ES-I3 (cell line): ENCODE results near the gene DIP2C.
"Not testable (repeated sequence)": the region's sequence is repeated elsewhere in the genome, so short reads cannot be mapped to it uniquely, and the experiment has no call there.

Experiments
- H3K36me3 ChIP-seq: 2 replicates; pipeline ENCODE4 v1.6.1; 2013; ENCODE audit warnings: mild to moderate bottlenecking, low read length, control low read depth, moderate library complexity; ENCODE audit not compliant: insufficient read depth
- H3K4me1 ChIP-seq: 2 replicates; pipeline ENCODE4 v1.6.1; 2013; ENCODE audit warnings: mild to moderate bottlenecking, control low read depth, low read length; ENCODE audit not compliant: insufficient read depth
- H3K9ac ChIP-seq: 2 replicates; pipeline ENCODE4 v1.6.1; 2013; ENCODE audit warnings: low read depth, mild to moderate bottlenecking, low read length, moderate library complexity
- H3K9me3 ChIP-seq: 2 replicates; pipeline ENCODE4 v1.6.1; 2013; ENCODE audit warnings: mild to moderate bottlenecking, low read length, moderate library complexity; ENCODE audit not compliant: control insufficient read depth, insufficient read depth

Gene DIP2C

DNA sequence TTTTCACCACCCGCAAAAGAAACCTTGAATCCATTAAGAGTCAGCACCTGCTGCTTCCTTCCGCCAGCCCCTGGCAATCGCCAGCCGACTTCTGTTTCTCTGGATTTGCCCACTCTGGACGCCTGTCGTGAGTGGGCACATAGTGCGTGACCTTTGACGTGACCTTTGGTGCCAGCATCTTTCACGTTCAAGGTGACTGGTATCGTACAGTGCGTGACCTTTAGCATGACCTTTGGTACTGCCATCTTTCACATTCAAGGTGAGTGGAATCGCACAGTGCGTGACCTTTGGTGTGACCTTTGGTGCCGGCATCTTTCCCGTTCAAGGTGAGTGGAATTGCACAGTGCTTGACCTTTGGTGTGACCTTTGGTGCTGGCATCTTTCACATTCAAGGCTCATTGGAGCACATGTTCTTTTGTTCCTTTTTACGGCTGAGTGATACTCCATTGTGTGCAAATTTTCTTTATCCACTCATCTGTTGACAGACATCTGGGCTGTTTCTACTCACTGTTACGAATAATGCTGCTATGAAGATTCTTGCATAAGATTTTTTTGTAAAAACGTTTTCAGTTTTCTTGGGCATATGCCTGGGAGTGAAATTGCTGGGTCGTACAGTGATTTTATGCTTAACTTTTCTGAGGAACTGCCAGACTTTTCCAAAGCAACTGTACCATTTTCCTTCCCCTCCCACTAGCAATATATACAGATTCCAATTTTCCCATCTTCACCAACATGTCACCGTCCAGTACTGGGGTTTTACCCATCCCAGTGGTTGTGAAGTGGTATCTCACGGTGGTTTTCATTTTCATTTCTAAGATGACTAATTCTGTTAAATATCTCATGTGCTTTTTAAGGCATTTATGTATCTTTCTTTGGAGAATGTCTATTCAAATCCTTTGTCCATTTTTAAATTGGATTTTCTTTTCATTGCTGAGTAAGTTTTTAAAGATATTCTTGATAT lies 145.3 kb downstream of the DIP2C start:
- Histone ChIP-seq H3K9me3 (no peaks in the 10 kb centered on the region), H3K9ac (no peak overlapping the region), H3K36me3 (no peaks in the 10 kb centered on the region; the same call in 1 of the 2 replicates), H3K4me1 (peaks cover 13% of the 10 kb centered on the region; the same call in 1 of the 2 replicates)

DNA sequence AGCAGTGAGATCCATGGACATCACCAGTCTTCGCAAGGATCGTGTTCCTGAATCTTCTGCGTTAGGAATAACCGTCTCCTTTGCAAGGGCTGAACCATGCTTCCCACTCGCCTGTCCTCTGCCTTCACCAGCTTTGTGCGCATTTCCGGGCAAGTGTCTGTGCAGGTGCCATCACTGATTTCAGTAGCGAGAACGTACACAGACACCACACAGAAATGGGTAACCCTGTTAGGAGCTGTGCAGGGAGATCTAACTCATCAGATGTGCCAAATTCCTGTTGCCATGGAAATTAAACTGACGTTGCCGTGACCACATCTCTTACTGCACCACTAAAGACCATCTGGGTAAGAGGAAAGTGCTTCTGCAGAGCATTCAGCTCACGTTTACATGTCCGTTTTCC lies 146.3 kb downstream of the DIP2C start:
- Histone ChIP-seq H3K9me3 (no peaks in the 10 kb centered on the region), H3K36me3 (no peaks in the 10 kb centered on the region; the same call in 1 of the 2 replicates), H3K4me1 (peaks cover 13% of the 10 kb centered on the region; the same call in 1 of the 2 replicates), H3K9ac (no peak overlapping the region)

DNA sequence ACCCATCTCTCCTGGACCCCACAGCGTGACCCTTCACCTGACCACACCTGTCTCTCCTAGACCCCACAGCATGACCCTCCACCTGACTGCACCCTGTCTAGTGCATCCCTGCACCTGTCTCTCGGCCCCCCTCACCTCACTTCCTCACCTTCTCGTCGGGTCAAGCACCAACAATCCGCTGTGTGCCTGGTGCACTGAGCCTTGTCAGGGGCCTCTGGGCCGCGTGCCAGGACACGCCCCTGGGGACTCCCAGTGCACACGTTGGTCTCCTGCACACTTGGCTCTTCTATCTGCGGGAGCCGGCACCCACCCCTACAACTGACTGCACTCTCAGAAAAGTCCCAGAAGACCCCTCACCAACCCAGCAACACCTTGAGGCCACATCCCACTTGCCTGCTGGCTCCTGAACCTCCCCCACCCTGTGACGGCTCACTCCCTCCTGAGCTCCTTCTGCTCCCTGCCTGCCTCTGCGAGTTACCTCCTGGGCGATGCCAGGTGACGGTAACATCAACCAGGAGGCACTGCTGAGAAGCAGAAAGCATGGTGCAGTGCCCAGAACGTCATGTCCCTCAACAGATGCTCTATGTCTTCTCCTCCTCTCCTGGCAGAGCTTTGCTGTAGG lies 147.6 kb downstream of the DIP2C start:
- Histone ChIP-seq H3K9ac (no peak overlapping the region), H3K4me1 (peaks cover 2% of the 10 kb centered on the region; the same call in 1 of the 2 replicates), H3K36me3 (no peaks in the 10 kb centered on the region; the same call in 1 of the 2 replicates), H3K9me3 (no peaks in the 10 kb centered on the region)

DNA sequence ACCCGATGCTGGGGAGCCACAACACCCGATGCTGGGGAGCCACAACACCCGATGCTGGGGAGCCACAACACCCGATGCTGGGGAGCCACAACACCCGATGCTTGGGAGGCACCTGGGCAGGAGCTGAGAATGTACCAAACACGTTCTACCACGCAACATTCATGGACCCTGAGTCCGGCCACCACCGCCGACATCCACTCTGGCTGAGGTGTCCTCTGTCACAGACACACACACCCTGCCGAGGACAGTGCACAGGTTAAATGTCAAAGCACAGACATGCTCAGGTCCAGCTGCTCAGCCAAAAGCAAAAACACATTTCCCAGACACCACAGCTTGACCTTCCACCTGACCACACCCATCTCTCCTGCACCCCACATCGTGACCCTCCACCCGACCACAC lies 148.4 kb downstream of the DIP2C start:
- Histone ChIP-seq H3K9ac (no peak overlapping the region), H3K4me1 (no peaks in the 10 kb centered on the region), H3K36me3 (no peaks in the 10 kb centered on the region), H3K9me3 (no peaks in the 10 kb centered on the region)

DNA sequence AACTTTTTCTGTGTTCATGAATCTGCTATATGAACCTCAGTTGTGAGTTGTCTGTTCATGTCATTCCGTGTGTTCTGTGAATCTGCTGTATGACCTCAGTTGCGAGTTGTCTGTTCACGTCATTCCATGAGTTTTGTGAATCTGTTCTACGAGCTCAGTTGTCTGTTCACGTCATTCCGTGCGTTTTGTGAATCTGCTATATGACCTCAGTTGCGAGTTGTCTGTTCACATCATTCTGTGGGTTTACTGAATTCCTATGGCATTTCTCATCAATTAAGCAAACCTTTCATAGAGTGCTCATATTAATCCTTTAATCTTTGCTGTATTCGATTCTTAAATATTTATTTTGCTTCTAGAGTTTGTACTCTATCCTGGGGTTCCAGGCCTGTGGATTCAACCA lies 150.6 kb downstream of the DIP2C start:
- Histone ChIP-seq H3K36me3 (no peaks in the 10 kb centered on the region), H3K9ac (no peak overlapping the region), H3K4me1 (no peaks in the 10 kb centered on the region), H3K9me3 (no peaks in the 10 kb centered on the region)

DNA sequence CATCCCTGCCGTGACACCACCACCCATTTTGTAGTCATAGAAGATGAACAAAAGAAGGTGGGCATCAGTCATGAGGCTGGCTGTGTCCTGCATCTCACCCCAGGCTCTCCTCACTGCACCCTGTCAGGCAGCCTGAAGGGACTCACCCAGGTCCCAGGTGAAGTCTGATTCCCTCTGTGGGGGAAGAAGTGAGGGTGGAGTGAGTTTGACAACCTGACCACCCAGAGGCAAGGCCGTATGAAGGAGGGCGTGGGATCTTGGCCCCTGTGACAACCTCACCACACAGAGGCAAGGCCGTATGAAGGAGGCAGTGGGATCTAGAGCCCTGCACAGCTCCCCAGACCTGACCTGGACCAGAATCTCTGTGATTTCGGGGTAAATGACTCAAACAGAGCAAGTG lies 152.5 kb downstream of the DIP2C start:
- Histone ChIP-seq H3K36me3 (no peaks in the 10 kb centered on the region), H3K9me3 (no peaks in the 10 kb centered on the region), H3K4me1 (no peaks in the 10 kb centered on the region), H3K9ac (no peak overlapping the region)

DNA sequence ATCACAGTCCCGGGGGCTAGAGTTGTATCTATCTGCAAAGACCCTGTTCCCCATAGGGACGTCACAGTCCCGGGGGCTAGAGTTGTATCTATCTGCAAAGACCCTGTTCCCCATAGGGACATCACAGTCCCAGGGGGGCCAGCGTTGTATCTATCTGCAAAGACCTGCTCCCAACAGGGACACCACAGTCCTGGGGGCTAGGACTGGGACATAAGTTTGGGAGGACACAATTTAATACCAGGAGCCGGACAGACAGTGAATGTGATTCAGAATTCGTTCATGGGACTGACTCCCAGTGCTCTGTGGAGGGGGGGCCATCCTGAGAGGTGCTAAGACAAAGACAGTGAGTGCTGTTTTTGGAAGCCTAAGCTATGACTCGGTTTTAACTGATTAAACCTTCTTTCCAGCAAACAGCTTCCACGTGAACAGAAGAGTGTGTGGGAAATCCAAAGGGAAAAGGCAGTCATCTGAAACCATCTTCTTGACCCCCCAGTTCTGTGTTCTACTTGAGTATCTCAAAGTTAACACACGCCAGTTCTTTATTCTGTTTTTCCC lies 153.0 kb downstream of the DIP2C start:
- H3K36me3 ChIP-seq = no peaks in the 10 kb centered on the region
- no peaks in the 10 kb centered on the region for H3K9me3 ChIP-seq
- H3K4me1 ChIP-seq = no peaks in the 10 kb centered on the region
- H3K9ac ChIP-seq = no peak overlapping the region

DNA sequence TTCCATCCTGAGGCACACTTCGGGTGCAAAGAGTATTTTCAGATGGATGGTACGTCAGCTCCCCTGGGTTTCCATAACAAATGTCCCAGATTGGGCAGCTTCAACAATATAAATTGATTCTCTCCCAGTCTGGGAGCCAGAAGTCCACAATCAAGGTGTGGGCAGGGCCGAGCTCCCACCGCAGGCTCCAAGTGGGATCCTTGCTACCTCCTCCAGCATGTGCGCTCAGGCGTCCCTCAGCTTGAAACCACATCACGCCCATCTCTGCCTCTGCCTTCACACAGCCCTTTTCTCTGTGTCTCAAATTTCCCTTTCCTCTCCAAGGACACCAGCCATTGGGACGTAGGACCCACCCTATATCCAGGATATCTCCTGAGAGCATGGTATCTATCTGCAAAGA lies 153.5 kb downstream of the DIP2C start:
- Histone ChIP-seq H3K4me1 (no peaks in the 10 kb centered on the region), H3K36me3 (no peaks in the 10 kb centered on the region), H3K9me3 (no peaks in the 10 kb centered on the region), H3K9ac (no peak overlapping the region)

DNA sequence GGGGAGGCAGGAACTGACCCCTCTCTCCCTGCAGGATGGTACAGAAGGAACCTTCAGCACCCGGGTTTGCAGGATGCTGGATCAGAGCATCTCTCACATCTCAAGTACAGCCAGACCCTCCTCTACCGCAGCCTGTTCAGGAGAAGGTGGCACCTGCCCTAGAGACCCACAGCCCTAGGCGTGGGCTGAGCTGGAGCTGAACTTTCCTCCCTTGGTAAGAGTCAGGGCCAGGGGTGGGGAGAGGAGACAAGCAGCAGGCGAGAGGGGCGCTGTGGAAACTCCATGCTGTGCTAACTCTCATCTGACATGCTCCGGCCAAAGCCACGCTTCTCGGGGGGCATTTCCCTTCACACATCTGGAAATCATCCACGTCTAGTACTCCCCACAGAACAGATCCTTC lies 154.4 kb downstream of the DIP2C start:
- H3K9ac ChIP-seq = no peak overlapping the region
- H3K4me1 ChIP-seq = no peaks in the 10 kb centered on the region
- H3K9me3 ChIP-seq = no peaks in the 10 kb centered on the region
- no peaks in the 10 kb centered on the region for H3K36me3 ChIP-seq

DNA sequence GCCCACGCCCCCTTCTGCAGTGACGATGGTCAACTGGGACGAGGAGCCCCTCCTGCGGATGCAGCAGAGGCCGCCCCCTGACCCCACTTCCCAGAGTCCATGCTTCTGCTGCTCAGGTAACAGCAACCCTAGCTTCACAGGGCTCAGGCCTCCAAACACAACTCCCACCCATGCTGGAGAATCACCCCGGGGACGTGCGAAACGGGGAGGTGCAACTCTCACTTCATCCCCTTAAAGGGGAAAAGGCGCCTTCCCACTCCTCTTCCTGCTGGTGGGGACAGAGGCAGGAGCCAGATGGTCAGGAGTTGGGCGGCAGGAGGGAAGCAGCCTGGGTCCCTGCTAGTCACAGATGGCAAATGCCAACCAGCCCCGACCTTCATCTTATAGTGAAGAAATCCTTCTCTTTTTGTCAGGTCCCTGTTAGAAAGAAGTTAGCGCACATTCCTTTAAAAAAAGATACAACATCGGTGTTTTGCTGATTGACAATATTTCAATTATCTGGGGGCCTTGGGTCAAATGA lies 155.4 kb downstream of the DIP2C start:
- H3K9me3 ChIP-seq = no peaks in the 10 kb centered on the region
- no peaks in the 10 kb centered on the region for H3K36me3 ChIP-seq
- H3K4me1 ChIP-seq = no peaks in the 10 kb centered on the region
- H3K9ac ChIP-seq = no peak overlapping the region

DNA sequence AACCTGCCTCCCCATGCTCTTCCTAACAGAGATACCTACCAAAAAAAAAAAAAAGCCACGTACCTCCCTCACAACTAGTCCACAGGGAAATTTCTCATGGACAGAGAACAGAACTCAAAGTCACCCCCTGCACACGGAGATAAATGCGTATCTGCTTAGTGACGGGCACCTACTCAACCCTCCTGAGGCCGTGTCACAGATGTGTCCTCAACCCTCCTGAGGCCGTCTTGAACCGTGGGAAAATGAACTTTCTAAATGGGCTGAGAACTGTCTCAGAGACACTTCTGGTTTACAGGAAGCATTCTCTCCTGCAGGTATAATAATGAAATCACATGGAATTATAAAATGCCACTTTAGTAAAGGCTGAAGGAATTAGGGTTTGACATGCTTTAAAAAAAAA lies 155.9 kb downstream of the DIP2C start:
- Histone ChIP-seq H3K4me1 (no peaks in the 10 kb centered on the region), H3K9ac (no peak overlapping the region), H3K36me3 (no peaks in the 10 kb centered on the region), H3K9me3 (no peaks in the 10 kb centered on the region)

DNA sequence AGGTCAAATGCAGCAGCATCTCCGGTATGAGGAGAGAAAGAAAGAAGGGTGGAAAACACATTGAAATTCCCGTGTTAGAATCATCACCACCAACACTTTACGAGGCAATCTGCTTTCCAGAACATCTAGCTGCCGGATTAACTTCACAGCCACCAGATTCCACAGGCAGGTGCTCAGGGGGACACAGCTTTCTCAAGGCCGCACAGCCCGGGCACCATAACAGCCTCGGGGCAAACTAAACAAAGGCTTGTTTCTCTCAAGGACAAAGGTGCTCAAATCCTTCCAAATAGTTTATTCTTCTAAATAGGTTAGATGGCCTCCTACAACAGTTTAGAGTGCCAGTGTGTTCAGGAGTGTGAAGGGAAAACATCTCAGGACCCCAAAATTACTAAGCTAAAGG lies 156.3 kb downstream of the DIP2C start:
- no peaks in the 10 kb centered on the region for H3K9me3 ChIP-seq
- no peaks in the 10 kb centered on the region for H3K36me3 ChIP-seq
- H3K4me1 ChIP-seq = no peaks in the 10 kb centered on the region
- H3K9ac ChIP-seq = no peak overlapping the region

DNA sequence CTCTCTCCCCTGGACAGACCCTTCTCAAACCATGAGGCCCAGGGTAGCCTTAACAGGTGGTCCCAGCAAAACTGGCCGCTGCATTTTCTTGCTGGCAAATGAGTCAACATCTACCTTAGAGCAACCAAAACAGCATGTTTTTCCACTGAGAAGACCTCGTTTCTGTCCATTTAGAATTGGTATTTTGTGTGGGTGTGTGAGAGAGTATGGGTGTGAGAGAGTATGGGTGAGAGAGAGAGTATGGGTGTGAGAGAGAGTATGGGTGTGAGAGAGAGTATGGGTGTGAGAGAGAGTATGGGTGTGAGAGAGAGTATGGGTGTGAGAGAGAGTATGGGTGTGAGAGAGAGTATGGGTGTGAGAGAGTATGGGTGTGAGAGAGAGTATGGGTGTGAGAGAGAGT lies 157.1 kb downstream of the DIP2C start:
- not testable (repeated sequence) for H3K9me3 ChIP-seq, H3K36me3 ChIP-seq, H3K9ac ChIP-seq, H3K4me1 ChIP-seq

DNA sequence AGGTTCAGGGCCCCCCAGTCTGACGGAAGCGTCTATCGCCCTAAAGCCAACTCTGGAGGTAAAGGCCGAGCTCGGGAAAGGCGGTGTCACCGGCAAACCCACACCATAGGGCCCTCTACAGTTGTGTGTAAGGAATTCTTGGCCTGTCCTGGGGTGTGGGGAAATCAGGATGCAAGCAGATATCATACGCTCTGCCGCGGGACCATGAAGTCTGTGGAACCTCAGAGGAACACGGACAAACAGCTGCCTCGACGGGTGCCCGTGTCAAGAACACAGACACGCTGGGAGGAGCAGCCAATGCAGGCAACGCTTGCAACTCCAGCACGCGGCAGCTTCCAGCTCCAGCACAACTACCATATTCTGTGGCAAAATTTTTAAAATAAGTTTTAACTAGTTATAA lies 157.9 kb downstream of the DIP2C start:
- Histone ChIP-seq H3K9me3 (no peaks in the 10 kb centered on the region), H3K9ac (no peak overlapping the region), H3K4me1 (no peaks in the 10 kb centered on the region), H3K36me3 (no peaks in the 10 kb centered on the region)
